Thoracic aorta (tissue), 2 donors: ENCODE data around the gene CELA3B. TPM values are rescaled to one million over a fixed set of nuclear protein-coding genes. Genes with fewer than 3 reads are reported as not detected.
"Not testable (repeated sequence)": the region's sequence is repeated elsewhere in the genome, so short reads cannot be mapped to it uniquely, and the experiment has no call there.

Experiments
- ATAC-seq: fragments of 150-250 bp; one replicate; pipeline ENCODE4 v1.8.0; 2017; ENCODE audit warnings: low read depth; ENCODE audit not compliant: insufficient number of reproducible peaks, low FRiP score
- DNase-seq: peaks from one replicate; pipeline ENCODE4 v3.0.0-alpha.2; 2020; ENCODE audit warnings: low spot score
- H3K27ac ChIP-seq, 2 donors: fragments of 200-600 bp; sonication (generic); 1 replicate in 1 of 2; 2 replicates in 1 of 2; pipeline ENCODE4 v1.5.1; 2016; ENCODE audit warnings: mild to moderate bottlenecking in 2 of 2, moderate library complexity in 2 of 2
- H3K27me3 ChIP-seq: fragments of 200-600 bp; sonication (generic); replicated peaks from 2 replicates; pipeline ENCODE4 v1.6.0; 2016; ENCODE audit warnings: mild to moderate bottlenecking; ENCODE audit not compliant: insufficient read depth
- H3K36me3 ChIP-seq: fragments of 200-600 bp; sonication (generic); one replicate; pipeline ENCODE4 v1.5.1; 2016
- H3K4me1 ChIP-seq, 2 donors: fragments of 200-600 bp; sonication (generic); 1 replicate in 1 of 2; 2 replicates in 1 of 2; pipeline versions ENCODE4 v1.5.1 to v1.6.0; 2016; ENCODE audit warnings: low read depth in 2 of 2, mild to moderate bottlenecking in 1 of 2; ENCODE audit not compliant: control insufficient read depth in 1 of 2
- H3K4me3 ChIP-seq: fragments of 200-600 bp; sonication (generic); 2 replicates; pipeline ENCODE4 v1.5.1; 2016; ENCODE audit warnings: mild to moderate bottlenecking
- H3K9me3 ChIP-seq: fragments of 200-600 bp; sonication (generic); 2 replicates; pipeline ENCODE4 v1.5.1; 2016
- total RNA-seq, 2 donors: library from RNA; depleted of rRNA; stranded (reverse); fragments of >200 nt; gene quantifications; one replicate each; pipeline versions ENCODE4 v1.1.0 to v1.2.3, GENCODE V29; 2016

Gene CELA3B
- total RNA-seq, 2 donors from 2014 or later = 2.0 TPM; not detected in 1

GRCh38 chr1:21970523-21970922, 6.3 kb upstream of the CELA3B start:
- not testable (repeated sequence) for DNase-seq, H3K36me3 ChIP-seq, H3K27ac ChIP-seq, ATAC-seq, H3K27me3 ChIP-seq, H3K9me3 ChIP-seq, H3K4me3 ChIP-seq
- peaks cover 0 to 14% of the 10 kb centered on the region in 2 donors for H3K4me1 ChIP-seq

- H3K27me3 ChIP-seq, H3K36me3 ChIP-seq, H3K4me3 ChIP-seq, DNase-seq, H3K27ac ChIP-seq, ATAC-seq, H3K9me3 ChIP-seq: not testable (repeated sequence)
- H3K4me1 ChIP-seq = peaks cover 0 to 14% of the 10 kb centered on the region in 2 donors
These were observed 3.8 kb upstream of the CELA3B start for GRCh38 chr1:21972973-21973441.

GRCh38 chr1:21973948-21974347, 2.9 kb upstream of the CELA3B start:
- not testable (repeated sequence) for H3K27me3 ChIP-seq, H3K36me3 ChIP-seq, ATAC-seq, H3K4me3 ChIP-seq, H3K27ac ChIP-seq, H3K9me3 ChIP-seq, DNase-seq
- peaks cover 0 to 14% of the 10 kb centered on the region in 2 donors for H3K4me1 ChIP-seq

DNA sequence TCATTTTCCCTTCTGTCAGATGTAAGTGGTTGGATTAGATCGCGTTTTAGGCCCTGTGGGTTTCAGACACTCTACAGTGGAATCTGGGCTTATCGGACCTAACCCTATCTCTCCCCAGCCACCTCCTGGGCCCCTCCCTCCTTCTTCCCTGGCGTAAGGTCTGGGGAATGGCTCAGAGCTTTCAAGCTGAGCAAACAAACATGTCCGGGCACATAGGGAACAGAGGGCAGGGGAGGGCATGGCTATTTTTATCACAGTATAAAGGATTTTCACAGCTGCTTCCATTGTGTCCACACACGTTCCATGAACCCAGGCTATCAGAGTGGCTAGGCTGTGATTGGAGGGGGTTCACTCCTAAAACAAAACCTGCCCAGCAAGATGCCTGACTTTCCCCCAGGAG, 2.1 kb upstream of the CELA3B start:
- not testable (repeated sequence) for H3K27ac ChIP-seq, H3K4me3 ChIP-seq, ATAC-seq, H3K9me3 ChIP-seq, H3K36me3 ChIP-seq, H3K27me3 ChIP-seq, DNase-seq
- H3K4me1 ChIP-seq = peaks cover 0 to 14% of the 10 kb centered on the region in 2 donors

- H3K4me3 ChIP-seq, DNase-seq, H3K9me3 ChIP-seq, H3K27me3 ChIP-seq, H3K36me3 ChIP-seq, H3K27ac ChIP-seq, ATAC-seq: not testable (repeated sequence)
- H3K4me1 ChIP-seq = peaks cover 0 to 14% of the 10 kb centered on the region in 2 donors
These were observed 1.5 kb upstream of the CELA3B start for GRCh38 chr1:21975296-21975695.

DNA sequence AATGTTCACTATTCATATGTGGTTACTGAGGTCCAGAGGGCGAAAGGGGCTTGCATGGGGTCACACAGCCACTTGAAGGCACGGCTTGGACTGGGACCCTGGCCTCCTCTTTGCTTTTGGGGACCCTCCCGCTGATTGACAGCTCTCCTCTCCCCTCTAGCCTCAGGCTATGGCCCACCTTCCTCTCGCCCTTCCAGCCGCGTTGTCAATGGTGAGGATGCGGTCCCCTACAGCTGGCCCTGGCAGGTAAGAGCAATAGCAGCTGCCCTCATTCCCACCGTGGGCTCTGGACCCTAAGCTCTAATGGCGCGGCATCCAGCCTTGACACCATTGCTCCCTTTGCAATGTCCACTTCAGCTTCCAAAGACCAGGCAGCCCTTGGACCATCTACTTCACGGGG, 1.4 kb downstream of the CELA3B start:
- H3K27ac ChIP-seq, ATAC-seq, H3K4me3 ChIP-seq, H3K27me3 ChIP-seq, H3K9me3 ChIP-seq, H3K36me3 ChIP-seq, DNase-seq: not testable (repeated sequence)
- peaks cover 0 to 14% of the 10 kb centered on the region in 2 donors for H3K4me1 ChIP-seq

DNA sequence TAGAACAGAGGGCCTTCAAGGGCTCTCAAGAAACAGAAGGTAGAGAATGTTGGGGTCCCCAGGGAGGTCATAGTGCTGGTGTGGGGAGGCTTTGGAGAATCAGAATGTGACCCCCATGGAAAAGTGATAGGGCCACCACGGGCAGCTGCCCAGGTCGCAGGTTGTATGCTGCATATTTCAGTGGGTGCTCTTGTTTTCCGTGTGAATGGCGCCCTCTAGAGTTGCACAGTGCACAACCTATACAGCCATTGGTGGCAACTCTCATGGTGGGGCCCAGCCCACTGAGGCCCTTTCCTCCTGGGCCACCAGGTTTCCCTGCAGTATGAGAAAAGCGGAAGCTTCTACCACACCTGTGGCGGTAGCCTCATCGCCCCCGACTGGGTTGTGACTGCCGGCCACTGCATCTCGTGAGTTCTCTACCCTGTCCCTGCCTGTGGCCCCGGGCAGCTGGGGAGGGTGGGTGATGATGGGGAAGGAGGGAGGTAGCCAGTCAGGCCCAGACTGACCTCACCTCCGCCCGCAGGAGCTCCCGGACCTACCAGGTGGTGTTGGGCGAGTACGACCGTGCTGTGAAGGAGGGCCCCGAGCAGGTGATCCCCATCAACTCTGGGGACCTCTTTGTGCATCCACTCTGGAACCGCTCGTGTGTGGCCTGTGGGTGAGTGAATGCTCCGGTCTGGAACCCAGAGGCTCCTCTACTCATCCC, 3.8 kb downstream of the CELA3B start:
- ATAC-seq, DNase-seq, H3K36me3 ChIP-seq: not testable (repeated sequence)

GRCh38 chr1:21981253-21981652, 4.4 kb downstream of the CELA3B start:
- not testable (repeated sequence) for H3K27ac ChIP-seq, DNase-seq, H3K4me3 ChIP-seq, H3K4me1 ChIP-seq, H3K9me3 ChIP-seq, H3K27me3 ChIP-seq, H3K36me3 ChIP-seq, ATAC-seq

More for the DNA sequence above, 3.8 kb downstream of the CELA3B start:
- H3K4me3 ChIP-seq, H3K9me3 ChIP-seq, H3K4me1 ChIP-seq, H3K27ac ChIP-seq, H3K27me3 ChIP-seq: not testable (repeated sequence)

GRCh38 chr1:21982122-21982521, 5.3 kb downstream of the CELA3B start:
- not testable (repeated sequence) for DNase-seq, ATAC-seq

DNA sequence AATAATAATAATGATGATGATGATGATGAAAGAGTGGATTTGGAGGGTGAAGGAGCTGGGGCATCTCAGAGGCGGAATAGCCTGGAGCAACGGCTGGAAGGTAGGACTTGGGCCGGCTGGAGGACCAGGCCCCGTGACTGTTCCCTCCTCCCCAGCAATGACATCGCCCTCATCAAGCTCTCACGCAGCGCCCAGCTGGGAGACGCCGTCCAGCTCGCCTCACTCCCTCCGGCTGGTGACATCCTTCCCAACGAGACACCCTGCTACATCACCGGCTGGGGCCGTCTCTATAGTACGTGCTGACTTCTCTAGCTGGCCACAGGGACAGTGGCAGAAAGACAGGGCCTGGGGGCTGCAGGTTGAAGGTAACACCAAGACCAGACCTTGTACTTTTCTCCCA, 6.7 kb downstream of the CELA3B start:
- H3K4me1 ChIP-seq, H3K27ac ChIP-seq, DNase-seq, H3K9me3 ChIP-seq, H3K36me3 ChIP-seq, H3K4me3 ChIP-seq, H3K27me3 ChIP-seq, ATAC-seq: not testable (repeated sequence)

More at GRCh38 chr1:21982122-21982521, 5.3 kb downstream of the CELA3B start:
- not testable (repeated sequence) for H3K36me3 ChIP-seq, H3K4me3 ChIP-seq, H3K9me3 ChIP-seq, H3K4me1 ChIP-seq, H3K27me3 ChIP-seq, H3K27ac ChIP-seq

DNA sequence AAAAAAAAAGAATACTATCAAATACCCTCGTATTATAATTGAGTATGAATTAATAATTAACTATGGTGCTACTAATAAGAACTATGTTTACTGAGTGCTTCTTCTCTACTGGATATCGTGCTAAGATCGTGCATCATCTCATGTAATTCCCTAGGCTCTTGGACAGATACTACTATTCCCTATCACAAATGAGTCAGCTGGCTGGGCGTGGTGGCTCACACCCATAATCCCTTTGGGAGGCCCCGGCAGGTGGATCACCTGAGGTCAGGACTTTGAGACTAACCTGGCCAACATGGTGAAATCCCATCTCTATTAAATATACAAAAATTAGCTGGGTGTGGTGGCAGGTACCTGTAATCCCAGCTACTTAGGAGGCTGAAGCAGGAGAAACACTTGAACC, 9.1 kb downstream of the CELA3B start:
- ATAC-seq, DNase-seq, H3K4me1 ChIP-seq, H3K36me3 ChIP-seq, H3K27ac ChIP-seq, H3K27me3 ChIP-seq, H3K9me3 ChIP-seq, H3K4me3 ChIP-seq: not testable (repeated sequence)

GRCh38 chr1:21986386-21986785, 9.6 kb downstream of the CELA3B start:
- DNase-seq, H3K36me3 ChIP-seq, ATAC-seq, H3K27me3 ChIP-seq, H3K4me3 ChIP-seq, H3K27ac ChIP-seq, H3K4me1 ChIP-seq, H3K9me3 ChIP-seq: not testable (repeated sequence)
